Measurements from ENCODE around the gene SUMO4.

GRCh38 chr6:149395185-149395584, 4.9 kb upstream of the SUMO4 start:
- TF ChIP-seq ISL1 (CRISPR knock-in tag; IDR thresholded peaks at IDR 0.05) = no peak
- no peak for TF ChIP-seq ZFP30 (CRISPR knock-in tag; IDR thresholded peaks at IDR 0.05)
- no peak for TF ChIP-seq BACH2 (CRISPR knock-in tag; IDR thresholded peaks at IDR 0.05; ENCODE audit: borderline replicate concordance)
- TF ChIP-seq ZFP3 (CRISPR knock-in tag; IDR thresholded peaks at IDR 0.05) = no peak

Measured in SK-N-SH treated with all-trans-retinoic acid at 6 μM for 48 hours (cell line).